Measurements from ENCODE around the gene GIGYF2. TPM values are rescaled to one million over a fixed set of nuclear protein-coding genes. Genes with fewer than 3 reads are reported as not detected.
"Not testable (repeated sequence)": the region's sequence is repeated elsewhere in the genome, so short reads cannot be mapped to it uniquely, and the experiment has no call there.

Gene GIGYF2
- total RNA-seq, 1 experiment from 2014 or later, result 32.9 TPM

DNA sequence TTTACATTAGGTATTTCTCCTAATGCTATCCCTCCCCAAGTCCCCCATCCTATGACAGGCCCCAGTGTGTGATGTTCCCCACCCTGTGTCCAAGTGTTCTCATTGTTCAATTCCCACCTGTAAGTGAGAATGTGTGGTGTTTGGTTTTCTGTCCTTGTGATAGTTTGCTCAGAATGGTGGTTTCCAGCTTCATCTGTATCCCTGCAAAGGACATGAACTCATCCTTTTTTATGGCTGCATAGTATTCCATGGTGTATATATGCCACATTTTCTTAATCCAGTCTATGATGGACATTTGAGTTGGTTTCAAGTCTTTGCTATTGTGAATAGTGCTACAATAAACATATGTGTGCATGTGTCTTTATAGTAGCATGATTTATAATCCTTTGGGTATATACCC lies 22.9 kb downstream of the GIGYF2 start:
- H3K36me3 ChIP-seq, result peaks cover 53% of the 10 kb centered on the region
- not testable (repeated sequence) for H3K4me3 ChIP-seq, H3K9me3 ChIP-seq, DNase-seq, H3K27me3 ChIP-seq

DNA sequence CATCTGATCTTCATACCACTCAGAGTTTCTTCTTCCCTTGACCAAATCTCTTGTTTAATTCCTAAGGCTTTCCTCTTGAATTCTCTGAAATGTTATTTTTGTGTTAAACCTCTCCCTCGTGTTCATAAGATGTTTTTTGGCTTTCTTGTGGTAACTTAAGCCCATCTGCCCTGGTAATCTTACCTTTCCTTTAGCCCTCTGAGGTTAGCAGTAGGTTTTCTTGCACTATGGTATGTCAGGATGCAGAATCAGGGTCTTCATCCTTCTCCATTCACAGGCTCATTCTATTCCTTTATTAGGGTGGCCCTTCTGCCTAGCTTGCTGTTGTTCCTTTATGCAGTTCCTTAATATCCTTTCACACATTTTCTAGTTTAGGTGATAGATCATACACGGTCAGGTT lies 24.1 kb downstream of the GIGYF2 start:
- H3K9me3 ChIP-seq, result no peaks in the 10 kb centered on the region
- DNase-seq, result no peak
- H3K4me3 ChIP-seq, result no peak overlapping the region
- H3K36me3 ChIP-seq, result peaks cover 60% of the 10 kb centered on the region
- H3K27me3 ChIP-seq, result no peaks in the 10 kb centered on the region

GRCh38 chr2:232721882-232722281 lies 24.8 kb downstream of the GIGYF2 start:
- Histone ChIP-seq H3K4me3 (no peak overlapping the region), H3K36me3 (peaks cover 60% of the 10 kb centered on the region), H3K27me3 (no peaks in the 10 kb centered on the region), H3K9me3 (no peaks in the 10 kb centered on the region)
- DNase-seq, result no peak

DNA sequence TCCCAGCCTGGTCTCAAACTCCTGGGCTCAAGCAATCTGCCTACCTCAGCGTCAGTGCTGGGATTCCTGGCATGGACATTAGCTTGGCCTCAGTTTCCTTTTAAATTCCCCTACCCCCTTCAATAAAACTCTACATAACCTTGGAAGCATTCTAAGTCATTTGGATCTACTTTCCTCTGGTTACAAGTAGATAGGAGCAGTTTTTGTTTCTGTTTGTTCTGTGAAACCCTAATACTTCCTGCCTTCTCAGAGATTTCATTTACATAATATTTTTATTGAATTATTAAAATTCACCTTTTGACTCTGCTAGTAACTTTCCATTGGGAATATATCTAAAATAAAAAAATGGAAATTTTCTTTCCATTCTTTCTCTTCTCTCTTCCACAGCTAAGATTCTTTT lies 25.9 kb downstream of the GIGYF2 start:
- H3K27me3 ChIP-seq, result no peaks in the 10 kb centered on the region
- DNase-seq, result no peak
- no peak overlapping the region for H3K4me3 ChIP-seq
- H3K36me3 ChIP-seq, result peaks cover 60% of the 10 kb centered on the region
- H3K9me3 ChIP-seq, result no peaks in the 10 kb centered on the region

- no peaks in the 10 kb centered on the region for H3K9me3 ChIP-seq
- peaks cover 55% of the 10 kb centered on the region for H3K36me3 ChIP-seq
- no peaks in the 10 kb centered on the region for H3K27me3 ChIP-seq
- no peak overlapping the region for H3K4me3 ChIP-seq
- DNase-seq, result no peak
Observed at GRCh38 chr2:232728785-232729184, 31.7 kb downstream of the GIGYF2 start.

GRCh38 chr2:232731470-232731869 lies 34.3 kb downstream of the GIGYF2 start:
- peaks cover 55% of the 10 kb centered on the region for H3K36me3 ChIP-seq
- H3K27me3 ChIP-seq, result no peaks in the 10 kb centered on the region
- H3K4me3 ChIP-seq, result no peak overlapping the region
- H3K9me3 ChIP-seq, result no peaks in the 10 kb centered on the region
- no peak for DNase-seq

DNA sequence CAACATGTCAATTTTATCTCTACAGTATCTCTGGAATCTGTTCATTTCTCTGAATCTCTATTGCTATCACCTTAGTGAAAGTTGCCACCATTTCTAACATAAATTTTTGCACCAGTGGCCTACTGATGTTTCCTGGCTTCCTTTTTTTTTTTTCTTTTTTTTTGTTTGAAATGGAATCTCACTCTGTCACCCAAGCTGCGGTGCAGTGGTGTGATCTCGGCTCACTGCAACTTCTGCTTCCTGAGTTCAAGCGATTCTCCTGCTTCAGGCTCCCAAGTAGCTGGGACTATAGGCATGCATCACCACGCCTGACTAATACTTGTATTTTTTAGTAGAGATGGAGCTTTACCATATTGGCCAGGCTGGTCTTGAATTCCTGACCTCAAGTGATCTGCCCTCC lies 44.2 kb downstream of the GIGYF2 start:
- Histone ChIP-seq H3K36me3 (peaks cover 35% of the 10 kb centered on the region), H3K4me3 (no peak overlapping the region)
- no peak for DNase-seq

GRCh38 chr2:232741972-232742371 lies 44.8 kb downstream of the GIGYF2 start:
- DNase-seq, result no peak
- Histone ChIP-seq H3K4me3 (no peak overlapping the region), H3K36me3 (peaks cover 33% of the 10 kb centered on the region), H3K9me3 (no peaks in the 10 kb centered on the region), H3K27me3 (no peaks in the 10 kb centered on the region)

More for the DNA sequence above, 44.2 kb downstream of the GIGYF2 start:
- H3K27me3 ChIP-seq, result no peaks in the 10 kb centered on the region
- no peaks in the 10 kb centered on the region for H3K9me3 ChIP-seq

DNA sequence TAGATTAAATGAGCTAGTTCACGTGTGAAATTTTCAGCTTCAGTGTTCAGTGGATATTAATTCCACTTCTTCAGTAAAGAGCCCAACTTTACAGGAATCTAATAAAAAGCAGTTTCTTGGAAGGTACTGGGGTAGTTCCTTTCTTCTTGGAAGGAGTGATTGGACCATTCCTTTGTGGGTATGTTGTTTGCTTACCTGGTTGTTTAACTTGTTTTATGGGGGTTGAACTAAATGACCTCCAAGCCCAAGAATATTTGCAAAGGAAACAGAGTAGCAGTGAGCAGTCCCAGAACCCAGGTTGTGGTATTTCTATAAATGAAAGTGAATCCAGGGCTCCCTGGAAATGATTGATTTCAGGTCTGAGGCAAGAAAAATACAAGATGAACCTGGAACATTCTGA lies 47.8 kb downstream of the GIGYF2 start:
- DNase-seq, result no peak
- no peak overlapping the region for H3K4me3 ChIP-seq
- no peaks in the 10 kb centered on the region for H3K9me3 ChIP-seq
- no peaks in the 10 kb centered on the region for H3K27me3 ChIP-seq
- H3K36me3 ChIP-seq, result peaks cover 40% of the 10 kb centered on the region

GRCh38 chr2:232748038-232748437 lies 50.9 kb downstream of the GIGYF2 start:
- no peak overlapping the region for H3K4me3 ChIP-seq
- no peaks in the 10 kb centered on the region for H3K9me3 ChIP-seq
- H3K36me3 ChIP-seq, result peaks cover 43% of the 10 kb centered on the region
- DNase-seq, result no peak
- H3K27me3 ChIP-seq, result no peaks in the 10 kb centered on the region

GRCh38 chr2:232749331-232749730 lies 52.2 kb downstream of the GIGYF2 start:
- Histone ChIP-seq H3K27me3 (no peaks in the 10 kb centered on the region), H3K9me3 (no peaks in the 10 kb centered on the region), H3K36me3 (peaks cover 52% of the 10 kb centered on the region), H3K4me3 (no peak overlapping the region)
- DNase-seq, result no peak

GRCh38 chr2:232750135-232750671 lies 53.1 kb downstream of the GIGYF2 start:
- H3K9me3 ChIP-seq, result no peaks in the 10 kb centered on the region
- DNase-seq, result no peak
- H3K4me3 ChIP-seq, result no peak overlapping the region
- H3K27me3 ChIP-seq, result no peaks in the 10 kb centered on the region
- H3K36me3 ChIP-seq, result peaks cover 52% of the 10 kb centered on the region

DNA sequence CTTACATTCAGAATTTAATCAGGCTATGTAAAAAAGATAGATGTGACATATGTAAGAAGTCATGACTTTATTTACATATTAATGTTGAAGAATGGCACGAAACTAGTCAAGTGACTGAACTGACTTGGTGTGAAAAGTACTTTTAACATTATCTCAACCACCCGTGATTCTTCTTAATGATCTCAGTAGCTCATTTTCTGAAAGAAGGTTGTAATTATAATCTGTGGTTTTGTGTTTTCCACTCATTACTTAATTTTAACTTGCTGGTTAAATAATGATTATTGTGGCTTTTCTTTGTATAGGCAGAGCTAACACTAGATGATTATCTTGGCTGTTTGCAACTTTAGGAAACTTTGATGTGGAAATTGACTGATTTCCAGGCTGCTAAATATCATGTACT lies 60.8 kb downstream of the GIGYF2 start:
- no peaks in the 10 kb centered on the region for H3K27me3 ChIP-seq
- no peak overlapping the region for H3K4me3 ChIP-seq
- peaks cover 54% of the 10 kb centered on the region for H3K36me3 ChIP-seq
- H3K9me3 ChIP-seq, result no peaks in the 10 kb centered on the region
- no peak for DNase-seq

- no peaks in the 10 kb centered on the region for H3K9me3 ChIP-seq
- peaks cover 54% of the 10 kb centered on the region for H3K36me3 ChIP-seq
- DNase-seq, result no peak
Observed at GRCh38 chr2:232761301-232761907, 64.3 kb downstream of the GIGYF2 start.

DNA sequence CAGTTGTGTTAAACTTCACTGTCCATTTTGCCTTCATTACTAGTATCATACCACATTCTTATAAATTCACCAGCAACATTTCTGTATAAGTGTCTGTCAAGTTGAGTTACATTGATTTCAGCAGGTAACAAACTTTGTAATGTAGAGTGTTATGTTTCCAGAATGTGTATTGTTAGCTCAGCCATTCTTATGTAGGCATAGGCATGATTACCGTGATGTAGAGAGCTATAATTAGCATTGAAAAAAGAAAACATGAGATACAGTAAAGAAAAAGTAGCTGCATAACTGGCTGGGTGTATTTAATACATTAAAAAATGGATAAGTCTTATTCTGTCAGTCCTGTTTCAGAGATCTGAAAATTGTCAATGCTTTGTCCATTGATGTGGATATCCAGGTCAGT lies 70.7 kb downstream of the GIGYF2 start:
- Histone ChIP-seq H3K4me3 (no peak overlapping the region), H3K36me3 (peaks cover 53% of the 10 kb centered on the region), H3K27me3 (no peaks in the 10 kb centered on the region), H3K9me3 (no peaks in the 10 kb centered on the region)
- no peak for DNase-seq

More at GRCh38 chr2:232761301-232761907, 64.3 kb downstream of the GIGYF2 start:
- Histone ChIP-seq H3K27me3 (no peaks in the 10 kb centered on the region), H3K4me3 (no peak overlapping the region)

DNA sequence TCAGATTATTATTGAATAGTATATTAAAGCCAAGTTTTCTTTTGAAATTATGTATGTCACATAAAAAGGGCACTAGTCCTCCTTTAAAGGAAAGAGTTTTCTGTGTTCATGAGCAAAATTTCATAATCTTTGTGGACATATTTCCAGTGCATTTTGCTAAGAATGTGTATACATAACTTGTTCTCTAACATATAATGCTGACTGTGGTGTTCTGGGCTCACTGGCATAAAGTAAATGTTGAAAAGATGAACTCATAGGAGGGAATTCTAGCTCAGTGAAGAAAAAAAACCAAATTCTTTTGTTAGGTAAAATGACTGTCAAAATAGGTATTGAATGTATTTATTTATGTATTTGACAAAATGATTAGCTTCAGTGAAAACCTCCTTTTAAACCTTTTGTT lies 73.1 kb downstream of the GIGYF2 start:
- Histone ChIP-seq H3K9me3 (no peaks in the 10 kb centered on the region), H3K36me3 (peaks cover 50% of the 10 kb centered on the region), H3K27me3 (no peaks in the 10 kb centered on the region), H3K4me3 (no peak overlapping the region)
- DNase-seq, result no peak

DNA sequence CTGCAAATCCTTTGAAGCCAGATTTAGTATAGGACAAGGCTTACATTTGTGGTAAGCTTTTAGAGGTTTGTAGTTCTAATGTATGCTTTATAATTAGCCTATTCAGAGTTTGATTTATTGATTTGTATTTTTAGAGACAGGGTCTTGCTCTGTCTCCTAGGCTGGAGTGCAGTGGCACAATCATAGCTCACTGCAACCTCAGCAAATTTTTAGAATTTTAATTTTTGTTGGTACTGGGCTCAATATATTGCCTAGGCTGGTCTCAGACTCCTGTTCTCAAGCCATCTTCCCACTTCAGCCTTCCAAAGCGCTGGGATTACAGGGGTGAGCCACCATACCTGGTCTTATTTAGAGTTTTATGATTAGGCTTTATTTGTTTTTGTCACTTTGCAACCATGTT lies 74.7 kb downstream of the GIGYF2 start:
- H3K4me3 ChIP-seq, result no peak overlapping the region
- no peak for DNase-seq
- H3K9me3 ChIP-seq, result no peaks in the 10 kb centered on the region
- H3K36me3 ChIP-seq, result peaks cover 43% of the 10 kb centered on the region
- no peaks in the 10 kb centered on the region for H3K27me3 ChIP-seq

- no peak for DNase-seq
- Histone ChIP-seq H3K4me3 (no peak overlapping the region), H3K27me3 (no peaks in the 10 kb centered on the region), H3K9me3 (no peaks in the 10 kb centered on the region), H3K36me3 (peaks cover 43% of the 10 kb centered on the region)
Observed at GRCh38 chr2:232772531-232772930, 75.4 kb downstream of the GIGYF2 start.

Data from MG63 (cell line).